HG02759 (cell line): ENCODE data around the gene POLR3K.

Experiments
- ATAC-seq: cut with Tn5 transposase; IDR thresholded peaks from one replicate; pipeline ENCODE4 v1.9.1; 2021; ENCODE audit warnings: mild to moderate bottlenecking, moderate library complexity; ENCODE audit not compliant: unreplicated experiment

The POLR3K gene

GRCh38 chr16:66309-67182, 13.1 kb upstream of the POLR3K start:
- ATAC-seq, result no peak

- ATAC-seq, result peak; percentile 53
These were observed 12.3 kb upstream of the POLR3K start for GRCh38 chr16:65745-66144.

DNA sequence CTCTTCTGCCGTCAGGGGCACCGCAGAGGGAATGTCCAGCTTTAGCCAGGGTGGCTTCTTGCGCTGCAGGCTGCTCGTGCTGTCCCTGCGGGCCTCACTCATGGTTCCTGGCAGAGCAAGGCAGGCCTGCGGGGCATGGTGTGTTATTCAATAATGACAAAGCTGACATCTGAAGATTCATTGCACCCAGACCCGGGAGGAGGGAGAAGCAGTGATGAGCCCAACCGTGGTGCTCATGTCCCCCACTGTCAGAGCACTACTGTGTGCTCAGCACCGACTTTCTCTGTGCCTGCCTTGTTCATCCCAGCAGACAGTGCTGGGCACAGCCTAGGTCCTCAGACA, 11.5 kb upstream of the POLR3K start:
- ATAC-seq, result no peak

GRCh38 chr16:63998-64913, 10.8 kb upstream of the POLR3K start:
- no peak for ATAC-seq

DNA sequence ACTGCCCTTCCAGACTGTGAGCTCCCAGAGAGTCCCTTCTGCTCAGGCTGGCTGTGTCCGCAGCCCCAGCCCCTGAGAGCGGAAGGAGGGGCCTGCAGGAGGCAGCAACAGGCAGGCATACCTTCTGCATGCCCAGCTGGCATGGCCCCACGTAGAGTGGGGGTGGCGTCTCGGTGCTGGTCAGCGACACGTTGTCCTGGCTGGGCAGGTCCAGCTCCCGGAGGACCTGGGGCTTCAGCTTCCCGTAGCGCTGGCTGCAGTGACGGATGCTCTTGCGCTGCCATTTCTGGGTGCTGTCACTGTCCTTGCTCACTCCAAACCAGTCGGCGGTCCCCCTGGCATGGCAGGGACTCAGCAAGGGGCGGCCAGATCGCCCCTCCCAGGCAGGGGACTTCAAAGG, 10.1 kb upstream of the POLR3K start:
- no peak for ATAC-seq

DNA sequence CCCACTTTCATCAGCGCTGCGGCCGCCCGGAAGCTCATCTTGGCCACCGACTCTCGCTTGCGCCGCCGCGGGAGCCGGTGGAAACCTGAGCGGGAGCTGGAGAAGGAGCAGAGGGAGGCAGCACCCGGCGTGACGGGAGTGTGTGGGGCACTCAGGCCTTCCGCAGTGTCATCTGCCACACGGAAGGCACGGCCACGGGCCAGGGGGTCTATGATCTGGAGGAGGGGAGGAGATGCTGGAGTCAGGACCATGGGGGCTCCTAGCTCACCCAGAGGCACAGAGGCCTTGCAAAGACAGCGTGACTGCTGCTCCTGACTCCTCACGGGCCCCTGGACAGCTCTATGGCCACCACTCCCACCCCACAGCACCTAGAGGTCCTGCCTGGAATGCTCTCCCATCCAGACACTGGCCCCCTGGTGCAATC, 9.6 kb upstream of the POLR3K start:
- ATAC-seq, result no peak

DNA sequence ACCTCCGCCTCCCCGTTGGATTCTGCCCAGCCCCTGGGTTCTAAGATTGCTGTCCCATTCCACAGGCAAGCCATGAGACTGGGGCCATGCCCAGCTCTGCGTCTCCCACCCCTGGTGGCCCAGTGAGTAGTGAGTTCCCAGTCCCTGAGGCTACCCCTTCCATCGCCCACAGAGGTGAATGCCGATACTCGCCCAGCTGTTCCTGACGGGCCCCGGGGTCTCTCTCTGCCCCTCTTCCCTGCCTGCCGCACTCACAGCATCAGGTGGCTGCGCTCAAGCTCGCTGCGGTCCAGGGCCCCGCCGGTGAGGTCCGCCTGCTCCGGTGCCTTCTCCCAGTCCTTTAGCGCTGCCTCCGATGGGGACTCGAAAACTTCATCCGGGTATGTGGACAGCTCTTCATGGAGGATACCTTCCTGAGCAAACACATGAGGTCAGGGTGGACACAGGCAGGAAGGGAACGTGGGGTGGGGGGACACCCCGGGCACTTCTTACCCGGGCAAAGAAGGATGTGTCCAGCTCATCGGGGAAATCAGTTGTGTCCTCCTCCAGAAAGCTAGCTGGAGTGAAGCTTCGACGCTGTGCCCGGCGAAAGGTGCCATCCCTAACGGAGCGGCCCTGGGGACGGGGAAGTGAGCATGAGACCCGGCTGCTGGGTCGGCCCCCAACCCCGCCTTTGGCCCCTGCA, 9.0 kb upstream of the POLR3K start:
- no peak for ATAC-seq

GRCh38 chr16:61879-62281, 8.5 kb upstream of the POLR3K start:
- no peak for ATAC-seq

- ATAC-seq, result no peak
These were observed 7.8 kb upstream of the POLR3K start for GRCh38 chr16:60929-61878.

DNA sequence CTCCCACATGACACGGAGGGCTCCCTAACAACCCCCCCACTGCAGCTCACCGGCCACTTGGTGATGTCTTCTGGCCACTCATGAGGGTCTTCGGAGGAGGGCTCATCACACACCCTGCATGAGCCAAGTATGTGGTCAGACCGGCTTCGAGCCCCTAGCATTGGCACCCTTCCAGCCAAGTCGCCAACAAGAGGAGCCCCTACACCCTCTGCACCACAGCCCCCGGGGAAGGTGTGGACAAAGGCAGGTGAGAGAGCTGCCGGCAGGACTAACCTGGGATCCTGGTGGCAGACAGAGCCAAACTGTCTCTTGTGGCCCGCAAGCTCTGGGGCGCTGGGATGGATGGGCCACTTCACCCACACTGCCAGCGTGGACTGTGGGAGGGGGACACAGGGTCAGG, 6.8 kb upstream of the POLR3K start:
- ATAC-seq, result no peak

GRCh38 chr16:59440-60059, 6.1 kb upstream of the POLR3K start:
- no peak for ATAC-seq

GRCh38 chr16:58491-59439, 5.4 kb upstream of the POLR3K start:
- no peak for ATAC-seq

DNA sequence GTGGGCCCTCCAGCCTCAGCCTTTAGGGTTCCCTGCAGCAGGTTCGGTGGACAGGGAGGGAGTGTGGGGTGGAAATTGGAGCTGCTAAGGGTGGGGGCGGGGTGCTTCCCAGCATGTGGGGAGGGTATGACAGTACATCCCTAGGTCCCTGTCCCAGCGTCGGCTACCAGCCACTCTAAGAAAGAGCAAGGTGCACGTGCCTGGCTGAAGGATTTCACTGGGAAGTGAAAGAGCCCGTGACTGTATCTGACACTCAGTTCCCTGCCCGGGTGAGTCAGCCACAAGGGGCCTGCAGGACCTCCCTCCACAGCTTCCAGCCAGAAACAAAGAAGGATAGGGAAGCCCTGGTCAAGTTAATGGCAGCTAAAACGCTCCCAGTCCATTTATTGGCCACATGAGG, 4.3 kb upstream of the POLR3K start:
- no peak for ATAC-seq

- no peak for ATAC-seq
These were observed 3.0 kb upstream of the POLR3K start for GRCh38 chr16:56231-56927.

- ATAC-seq, result no peak
These were observed 2.2 kb upstream of the POLR3K start for GRCh38 chr16:55571-56136.

GRCh38 chr16:54237-54581, 801 bp upstream of the POLR3K start:
- no peak for ATAC-seq

DNA sequence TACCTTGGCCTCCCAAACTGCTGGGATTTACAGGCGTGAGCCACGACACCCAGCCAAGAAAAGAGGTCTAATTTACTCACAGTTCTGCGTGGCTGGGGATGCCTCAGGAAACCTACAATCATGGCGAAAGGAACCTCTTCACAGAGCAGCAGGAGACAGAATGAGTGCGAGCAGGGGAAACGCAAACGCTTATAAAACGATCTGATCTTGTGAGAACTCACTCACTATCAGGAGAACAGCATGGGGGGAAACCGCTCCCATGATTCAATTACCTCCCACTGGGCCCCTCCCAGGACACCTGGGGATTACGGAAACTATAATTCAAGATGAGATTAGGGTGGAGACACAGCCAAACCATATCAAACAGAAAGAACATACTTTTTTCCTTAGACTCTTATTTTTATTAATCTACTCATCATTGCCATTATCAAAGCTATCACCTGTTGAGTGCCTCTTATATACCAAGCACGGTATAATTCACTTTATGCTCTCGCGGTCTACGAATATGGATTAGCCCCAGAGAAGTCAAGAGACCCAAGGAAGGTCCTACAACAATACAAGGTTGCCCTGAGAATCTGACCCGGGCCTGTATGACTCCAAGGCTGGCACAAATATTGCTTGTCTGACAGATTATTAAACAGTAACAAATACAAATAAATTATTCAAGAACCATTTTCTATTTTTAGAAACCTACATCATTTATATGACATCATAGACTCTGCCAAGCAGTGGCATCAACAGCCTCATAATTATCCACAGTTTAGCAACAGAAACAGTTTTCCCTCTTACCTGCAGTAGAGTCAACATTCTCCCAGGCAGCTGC, 2.4 kb downstream of the POLR3K start:
- no peak for ATAC-seq
